NT2/D1 (cell line): Measurements from ENCODE around the gene AKAP9.
"Not testable (repeated sequence)": the region's sequence is repeated elsewhere in the genome, so short reads cannot be mapped to it uniquely, and the experiment has no call there.

Experiments used
- DNase-seq: peaks from one replicate; pipeline ENCODE4 v3.0.0-alpha.2; 2011; ENCODE audit warnings: low read depth, low spot score
- H3K27me3 ChIP-seq: 2 replicates; pipeline ENCODE4 v1.6.0; 2011; ENCODE audit warnings: mild to moderate bottlenecking; ENCODE audit not compliant: insufficient read length, insufficient read depth
- H3K36me3 ChIP-seq: 2 replicates; pipeline ENCODE4 v1.6.1; 2011; ENCODE audit warnings: mild to moderate bottlenecking, low read length, mixed read lengths; ENCODE audit not compliant: insufficient read depth, insufficient read length
- H3K4me1 ChIP-seq: 2 replicates; pipeline ENCODE4 v1.5.1; 2011; ENCODE audit not compliant: insufficient read depth, insufficient read length
- H3K4me3 ChIP-seq: 2 replicates; pipeline ENCODE4 v1.5.1; 2011; ENCODE audit warnings: low read depth; ENCODE audit not compliant: insufficient read length
- H3K9ac ChIP-seq: 2 replicates; pipeline ENCODE4 v1.6.0; 2011; ENCODE audit warnings: low read depth; ENCODE audit not compliant: insufficient read length
- H3K9me3 ChIP-seq: 2 replicates; pipeline ENCODE4 v1.5.1; 2011; ENCODE audit warnings: mild to moderate bottlenecking, low read length; ENCODE audit not compliant: insufficient read depth
- SUZ12 ChIP-seq: IDR thresholded peaks from 2 replicates; pipeline ENCODE4 v1.6.1; 2011; ENCODE audit not compliant: insufficient read length, insufficient read depth; ENCODE audit errors: extremely low read depth
- YY1 ChIP-seq: IDR thresholded peaks from 2 replicates; pipeline ENCODE4 v1.6.1; 2011; ENCODE audit not compliant: insufficient read length, insufficient read depth
- ZNF274 ChIP-seq: IDR thresholded peaks from 2 replicates; pipeline ENCODE4 v1.6.1; 2011; ENCODE audit warnings: mild to moderate bottlenecking, low read depth, low read length

Gene AKAP9

GRCh38 chr7:91940572-91941341 is at the start of gene AKAP9:
Gene AKAP9, plus strand, starts transcription at chr7:91940862. Its CDS starts 238 bp downstream, at chr7:91941100.
- peaks cover 3% of the 10 kb centered on the region for H3K27me3 ChIP-seq
- no peaks in the 10 kb centered on the region for H3K4me1 ChIP-seq
- peak; percentile 77 for DNase-seq
- H3K9me3 ChIP-seq = no peaks in the 10 kb centered on the region
- TF ChIP-seq YY1 (peak; percentile 61), ZNF274 (no peak)
- H3K36me3 ChIP-seq = no peaks in the 10 kb centered on the region
- H3K4me3 ChIP-seq = peak within 1 kb of the TSS; percentile 76
- H3K9ac ChIP-seq = peak within 1 kb of the TSS; percentile 85

GRCh38 chr7:91892099-91892705 is 48.5 kb upstream of the AKAP9 start:
- H3K4me1 ChIP-seq = no peaks in the 10 kb centered on the region
- H3K4me3 ChIP-seq = no peak overlapping the region
- no peak overlapping the region for H3K9ac ChIP-seq
- H3K36me3 ChIP-seq = no peaks in the 10 kb centered on the region
- H3K27me3 ChIP-seq = no peaks in the 10 kb centered on the region
- DNase-seq = no peak
- peaks cover 23% of the 10 kb centered on the region; the same call in 1 of the 2 replicates for H3K9me3 ChIP-seq
- TF ChIP-seq YY1 (no peak), ZNF274 (no peak), SUZ12 (no peak)

- peak; percentile 51 for DNase-seq
Measured at GRCh38 chr7:91892821-91893340, 47.8 kb upstream of the AKAP9 start.

GRCh38 chr7:91893699-91894098 is 47.0 kb upstream of the AKAP9 start:
- not testable (repeated sequence) for H3K4me3 ChIP-seq, H3K4me1 ChIP-seq, DNase-seq, H3K27me3 ChIP-seq, H3K9me3 ChIP-seq, H3K9ac ChIP-seq, H3K36me3 ChIP-seq

More at GRCh38 chr7:91892821-91893340, 47.8 kb upstream of the AKAP9 start:
- Histone ChIP-seq H3K4me1 (no peaks in the 10 kb centered on the region), H3K4me3 (no peak overlapping the region), H3K9ac (no peak overlapping the region), H3K27me3 (no peaks in the 10 kb centered on the region), H3K9me3 (peaks cover 17% of the 10 kb centered on the region; the same call in 1 of the 2 replicates), H3K36me3 (no peaks in the 10 kb centered on the region)
- TF ChIP-seq YY1 (no peak), ZNF274 (no peak), SUZ12 (no peak)

- no peak for DNase-seq
- Histone ChIP-seq H3K4me3 (no peak overlapping the region), H3K9me3 (peaks cover 5% of the 10 kb centered on the region; the same call in 1 of the 2 replicates), H3K9ac (no peak overlapping the region), H3K4me1 (no peaks in the 10 kb centered on the region), H3K36me3 (no peaks in the 10 kb centered on the region), H3K27me3 (no peaks in the 10 kb centered on the region)
- TF ChIP-seq SUZ12 (no peak), ZNF274 (no peak), YY1 (no peak)
Measured at GRCh38 chr7:91894781-91895480, 45.7 kb upstream of the AKAP9 start.

GRCh38 chr7:91898240-91898992 is 42.2 kb upstream of the AKAP9 start:
- no peak for DNase-seq
- no peak overlapping the region for H3K4me3 ChIP-seq
- H3K9me3 ChIP-seq = no peaks in the 10 kb centered on the region
- no peak overlapping the region for H3K9ac ChIP-seq
- no peak for TF ChIP-seq ZNF274
- no peak for TF ChIP-seq YY1
- no peak for TF ChIP-seq SUZ12
- H3K36me3 ChIP-seq = no peaks in the 10 kb centered on the region
- no peaks in the 10 kb centered on the region for H3K4me1 ChIP-seq
- H3K27me3 ChIP-seq = no peaks in the 10 kb centered on the region
